Psoas muscle (tissue), 8 donors: ENCODE results near the gene PITPNC1. TPM values are rescaled to one million over a fixed set of nuclear protein-coding genes. Genes with fewer than 3 reads are reported as not detected.

ENCODE experiments used
- ATAC-seq, 4 donors: fragments of 200-7000 bp; cut with Tn5 transposase; one replicate each; pipeline ENCODE4 v1.9.1; 2020; ENCODE audit warnings: moderate library complexity in 3 of 4, mild to moderate bottlenecking in 2 of 4
- DNase-seq, 2 donors: peaks; one replicate each; pipeline ENCODE4 v3.0.0-alpha.2; 2020
- H3K27ac ChIP-seq: fragments of 200-600 bp; one replicate; pipeline ENCODE4 v1.8.0; 2022
- H3K27me3 ChIP-seq, 3 donors: fragments of 200-600 bp in 1 of 3; one replicate each; pipeline versions ENCODE4 v1.6.1 to v1.8.0; 2013 to 2022; ENCODE audit warnings: low read length in 2 of 3, mild to moderate bottlenecking in 2 of 3, moderate library complexity in 1 of 3; ENCODE audit not compliant: insufficient read depth in 3 of 3
- H3K36me3 ChIP-seq, 2 donors: fragments of 200-600 bp in 1 of 2; one replicate each; pipeline versions ENCODE4 v1.6.1 to v1.8.0; 2013 to 2022; ENCODE audit warnings: low read depth in 1 of 2, mild to moderate bottlenecking in 1 of 2, moderate library complexity in 1 of 2; ENCODE audit not compliant: insufficient read depth in 1 of 2
- H3K4me1 ChIP-seq: fragments of 200-600 bp; one replicate; pipeline ENCODE4 v1.8.0; 2022
- H3K4me3 ChIP-seq: fragments of 200-600 bp; one replicate; pipeline ENCODE4 v1.8.0; 2022; ENCODE audit warnings: mild to moderate bottlenecking
- H3K9me3 ChIP-seq: fragments of 200-600 bp; one replicate; pipeline ENCODE4 v1.8.0; 2022
- CTCF ChIP-seq: fragments of 200-600 bp; IDR thresholded peaks from one replicate; pipeline ENCODE4 v1.8.0; 2022; ENCODE audit warnings: antibody characterized with exemption
- WGBS, 3 donors: extraction: QIAGEN DNeasy Blood & Tissue Kit; methylation state at CpG; one replicate each; pipeline versions ENCODE4 v1.1.6 to v1.1.7; 2013; 5-methylcytosine and 5-hydroxymethylcytosine counted together
- intact Hi-C, 2 donors: fragments of 100-400 bp; cut with DNase I; formaldehyde crosslinking; loops; one replicate each; pipeline versions ENCODE4 v1.11.0 to v1.14.2; 2022
- polyA plus RNA-seq, 3 donors: library from polyadenylated mRNA; stranded (reverse); fragments of 200-250 nt; gene quantifications; one replicate each; pipeline ENCODE4 v1.2.3, GENCODE V29; 2013
- total RNA-seq, 4 donors: library from RNA; stranded (reverse); fragmentation: NEBNext Ultra II Directional in 2 of 4; extraction: Animal tissue kit (Norgen Biotek cat#: 25700) in 2 of 4; gene quantifications; one replicate each; pipeline versions ENCODE4 v1.2.1 to v1.2.4, GENCODE V29; 2021 to 2023
- donor health status: healthy with polysubstance abuse.
- donor health status: DM: no; HTN: no; CAD: no; lungs with moderate emphysema.
- donor health status: Bipolar disorder and iron deficiency.
- donor health status: healthy.
- donor health status: DM: yes; HTN: yes; CAD: no.
- donor health status: DM: no; HTN: no; CAD: no.
- donor health status: DM: no; HTN: no; CAD: no.
- donor health status: DM: yes; HTN: yes; CAD: no.

The PITPNC1 gene
- total and polyA plus RNA-seq, 7 donors, result 4.4 to 54.7 (median 6.6) TPM

GRCh38 chr17:67617304-67617899 is 240.3 kb downstream of the PITPNC1 start:
- Histone ChIP-seq H3K27ac (no peak overlapping the region), H3K36me3 (no peaks in the 10 kb centered on the region), H3K27me3 (no peaks in the 10 kb centered on the region), H3K4me1 (no peaks in the 10 kb centered on the region), H3K4me3 (no peak overlapping the region), H3K9me3 (no peaks in the 10 kb centered on the region)
- intact Hi-C loops, result loop anchor here in 1 of 2 donors (5.0 kb wide), 1 partner anchor 60 kb away; no protein-coding TSS in a partner anchor
- TF ChIP-seq CTCF, result no peak
- no peak for ATAC-seq
- no peak for DNase-seq
- 68 to 87% (median 81%) methylated on average over 4 of the region's 4 CpGs for WGBS, 3 donors

- Histone ChIP-seq H3K27me3 (no peaks in the 10 kb centered on the region), H3K4me3 (no peak overlapping the region), H3K36me3 (no peaks in the 10 kb centered on the region), H3K9me3 (no peaks in the 10 kb centered on the region), H3K27ac (no peak overlapping the region), H3K4me1 (no peaks in the 10 kb centered on the region)
- 80 to 95% (median 86%) methylated on average over 9 of the region's 9 CpGs for WGBS, 3 donors
- intact Hi-C loops, result loop anchor here in 1 of 2 donors (5.0 kb wide), 1 partner anchor 62 kb away; no protein-coding TSS in a partner anchor
- DNase-seq (no peak), ATAC-seq (no peak)
- TF ChIP-seq CTCF, result no peak
These were observed 242.5 kb downstream of the PITPNC1 start for GRCh38 chr17:67619555-67619954.

- no peaks in the 10 kb centered on the region for H3K36me3 ChIP-seq
- no peak for TF ChIP-seq CTCF
- DNase-seq (no peak), ATAC-seq (no peak)
- H3K4me1 ChIP-seq, result no peaks in the 10 kb centered on the region
- no peak overlapping the region for H3K27ac ChIP-seq
- 94 to 97% (median 95%) methylated on average over 8 of the region's 8 CpGs for WGBS, 3 donors
- no peak overlapping the region for H3K4me3 ChIP-seq
- intact Hi-C loops, result no loop called here
- H3K9me3 ChIP-seq, result no peaks in the 10 kb centered on the region
- H3K27me3 ChIP-seq, result no peaks in the 10 kb centered on the region
These were observed 243.0 kb downstream of the PITPNC1 start for GRCh38 chr17:67620088-67620487.

- WGBS, 3 donors, result 58 to 83% (median 67%) methylated on average over 8 of the region's 8 CpGs
- Histone ChIP-seq H3K9me3 (no peaks in the 10 kb centered on the region), H3K4me1 (no peaks in the 10 kb centered on the region), H3K36me3 (no peaks in the 10 kb centered on the region), H3K27ac (no peak overlapping the region), H3K4me3 (no peak overlapping the region), H3K27me3 (no peaks in the 10 kb centered on the region)
- TF ChIP-seq CTCF, result no peak
- ATAC-seq, result no peak
- no peak for DNase-seq
- intact Hi-C loops, result no loop called here
These were observed 243.6 kb downstream of the PITPNC1 start for GRCh38 chr17:67620636-67621035.

GRCh38 chr17:67623767-67624166 is 246.7 kb downstream of the PITPNC1 start:
- Histone ChIP-seq H3K9me3 (no peaks in the 10 kb centered on the region), H3K27ac (no peak overlapping the region), H3K36me3 (peaks cover 0 to 4% of the 10 kb centered on the region in 2 donors), H3K4me1 (no peaks in the 10 kb centered on the region), H3K27me3 (no peaks in the 10 kb centered on the region), H3K4me3 (no peak overlapping the region)
- no peak for TF ChIP-seq CTCF
- intact Hi-C loops, result no loop called here
- 72 to 85% (median 78%) methylated on average over 2 of the region's 2 CpGs for WGBS, 3 donors
- ATAC-seq (no peak), DNase-seq (no peak)
